Stimulated activated CD8-positive, alpha-beta memory T cell treated with anti-CD3 and anti-CD28 coated beads, Interleukin-15, amount 100 ng/mL, for 4 hours (primary cell): ENCODE measurements around the gene SNRNP70.
A peak's percentile ranks its signal among the peaks of the same experiment; 100 is the strongest.
"Not testable (repeated sequence)": the region's sequence is repeated elsewhere in the genome, so short reads cannot be mapped to it uniquely, and the experiment has no call there.

Experiments used
- DNase-seq, 2 donors: peaks; one replicate each; pipeline ENCODE4 v3.0.0-alpha.2; 2020; ENCODE audit warnings: low read depth in 2 of 2

Gene SNRNP70

GRCh38 chr19:49120325-49120683 lies 35.1 kb downstream of the SNRNP70 start:
- no peak for DNase-seq

- no peak for DNase-seq
Measured at GRCh38 chr19:49120868-49121267, 35.6 kb downstream of the SNRNP70 start.

DNA sequence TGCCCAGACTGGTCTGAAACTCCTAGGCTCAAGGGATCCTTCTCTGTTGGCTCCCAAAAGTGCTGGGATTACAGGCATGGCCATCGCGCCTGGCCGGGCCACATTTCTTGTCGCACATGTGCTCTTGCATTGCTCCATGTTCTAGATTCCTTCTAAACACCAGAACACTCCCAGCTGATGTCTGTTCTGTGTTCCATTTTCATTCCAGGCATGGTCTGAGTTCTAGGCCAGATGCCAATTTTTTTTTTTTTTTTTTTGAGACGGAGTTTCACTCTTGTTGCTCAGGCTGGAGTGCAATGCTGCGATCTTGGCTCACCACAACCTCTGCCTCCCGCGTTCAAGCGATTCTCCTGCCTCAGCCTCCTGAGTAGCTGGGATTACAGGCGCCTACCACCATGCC lies 36.6 kb downstream of the SNRNP70 start:
- not testable (repeated sequence) for DNase-seq

- DNase-seq, result not testable (repeated sequence)
Measured at GRCh38 chr19:49123285-49123684, 38.0 kb downstream of the SNRNP70 start.

- no peak for DNase-seq
Measured at GRCh38 chr19:49125025-49125731, 39.9 kb downstream of the SNRNP70 start.

DNA sequence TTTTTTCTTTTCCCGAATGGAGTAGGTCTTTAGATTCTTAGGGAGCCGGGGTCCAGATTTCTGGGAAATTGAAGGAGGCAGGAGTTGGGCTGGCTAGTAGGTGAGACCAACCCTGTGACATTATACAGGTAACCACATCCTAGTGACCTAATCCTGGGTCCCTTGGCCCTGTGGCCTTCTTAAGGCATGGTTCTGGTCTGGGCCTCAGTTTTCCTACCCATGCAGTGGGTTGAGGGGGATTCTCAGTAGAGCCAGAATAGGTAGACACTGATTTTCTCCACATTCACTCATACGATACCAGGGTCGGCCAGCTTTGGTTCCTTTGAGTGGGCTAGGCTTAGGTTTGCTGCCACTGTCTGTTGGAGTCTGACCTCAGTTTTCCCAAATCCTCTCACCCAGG lies 41.3 kb downstream of the SNRNP70 start:
- DNase-seq, result no peak

DNA sequence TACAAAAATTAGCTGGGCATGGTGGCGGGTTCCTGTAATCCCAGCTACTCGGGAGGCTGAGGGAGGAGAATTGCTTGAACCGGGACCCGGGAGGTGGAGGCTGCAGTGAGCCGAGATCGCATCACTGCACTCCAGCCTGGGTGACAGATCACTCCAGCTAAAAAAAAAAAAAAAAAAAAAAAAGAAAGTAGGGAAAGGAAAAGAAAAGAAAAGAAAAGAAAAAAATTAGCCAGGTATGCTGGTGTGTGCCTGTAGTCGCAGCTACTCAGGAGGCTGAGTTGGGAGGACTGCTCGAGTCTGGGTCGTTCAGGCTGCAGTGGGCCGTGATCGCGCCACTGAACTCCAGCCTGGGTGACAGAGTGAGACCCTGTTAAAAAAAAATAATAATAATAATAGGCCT lies 42.0 kb downstream of the SNRNP70 start:
- not testable (repeated sequence) for DNase-seq

GRCh38 chr19:49127674-49128544 lies 42.7 kb downstream of the SNRNP70 start:
- DNase-seq, result peak; percentile 84 to 85

- DNase-seq, result no peak
Measured at GRCh38 chr19:49128545-49129237, 43.4 kb downstream of the SNRNP70 start.

GRCh38 chr19:49129238-49129583 lies 44.0 kb downstream of the SNRNP70 start:
- no peak for DNase-seq

DNA sequence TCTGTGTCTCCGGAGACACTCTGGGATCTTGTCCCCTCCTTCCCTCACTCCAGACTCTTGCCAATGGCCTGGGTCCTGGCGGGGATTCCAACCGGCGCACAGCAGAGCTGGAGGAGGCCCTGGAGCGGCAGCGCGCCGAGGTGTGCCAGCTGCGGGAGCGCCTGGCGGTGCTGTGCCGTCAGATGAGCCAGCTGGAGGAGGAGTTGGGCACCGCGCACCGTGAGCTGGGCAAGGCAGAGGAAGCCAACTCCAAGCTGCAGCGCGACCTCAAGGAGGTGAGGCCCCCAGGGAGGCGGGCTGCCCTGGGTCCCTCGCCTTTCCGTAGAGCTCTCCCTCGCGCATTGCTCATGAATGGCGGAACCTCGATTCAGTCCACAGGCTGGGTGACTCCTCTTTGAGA lies 45.1 kb downstream of the SNRNP70 start:
- DNase-seq, result no peak

DNA sequence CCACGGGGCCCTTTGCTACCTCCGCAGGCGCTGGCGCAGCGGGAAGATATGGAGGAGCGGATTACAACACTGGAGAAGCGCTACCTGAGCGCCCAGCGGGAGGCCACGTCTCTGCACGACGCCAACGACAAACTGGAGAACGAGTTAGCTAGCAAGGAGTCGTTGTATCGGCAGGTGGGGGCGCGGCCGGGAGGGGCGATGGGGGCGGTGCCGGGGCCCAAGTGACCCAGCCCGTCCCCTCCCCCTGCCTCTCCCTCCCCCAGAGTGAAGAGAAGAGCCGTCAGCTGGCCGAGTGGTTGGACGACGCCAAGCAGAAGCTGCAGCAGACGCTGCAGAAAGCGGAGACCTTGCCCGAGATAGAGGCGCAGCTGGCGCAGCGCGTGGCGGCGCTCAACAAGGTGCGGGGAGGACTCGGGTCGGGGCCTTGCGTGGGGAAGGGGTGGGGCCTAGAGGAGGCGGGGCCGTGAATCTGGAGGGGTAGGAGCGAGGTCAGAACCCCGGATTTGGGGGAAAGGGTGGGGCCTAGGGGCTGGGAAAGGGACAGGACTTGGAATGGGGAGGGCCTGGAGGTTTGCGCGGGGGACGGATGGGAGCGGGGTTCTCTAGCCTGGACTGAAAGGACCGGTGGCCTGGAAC lies 47.8 kb downstream of the SNRNP70 start:
- no peak for DNase-seq

DNA sequence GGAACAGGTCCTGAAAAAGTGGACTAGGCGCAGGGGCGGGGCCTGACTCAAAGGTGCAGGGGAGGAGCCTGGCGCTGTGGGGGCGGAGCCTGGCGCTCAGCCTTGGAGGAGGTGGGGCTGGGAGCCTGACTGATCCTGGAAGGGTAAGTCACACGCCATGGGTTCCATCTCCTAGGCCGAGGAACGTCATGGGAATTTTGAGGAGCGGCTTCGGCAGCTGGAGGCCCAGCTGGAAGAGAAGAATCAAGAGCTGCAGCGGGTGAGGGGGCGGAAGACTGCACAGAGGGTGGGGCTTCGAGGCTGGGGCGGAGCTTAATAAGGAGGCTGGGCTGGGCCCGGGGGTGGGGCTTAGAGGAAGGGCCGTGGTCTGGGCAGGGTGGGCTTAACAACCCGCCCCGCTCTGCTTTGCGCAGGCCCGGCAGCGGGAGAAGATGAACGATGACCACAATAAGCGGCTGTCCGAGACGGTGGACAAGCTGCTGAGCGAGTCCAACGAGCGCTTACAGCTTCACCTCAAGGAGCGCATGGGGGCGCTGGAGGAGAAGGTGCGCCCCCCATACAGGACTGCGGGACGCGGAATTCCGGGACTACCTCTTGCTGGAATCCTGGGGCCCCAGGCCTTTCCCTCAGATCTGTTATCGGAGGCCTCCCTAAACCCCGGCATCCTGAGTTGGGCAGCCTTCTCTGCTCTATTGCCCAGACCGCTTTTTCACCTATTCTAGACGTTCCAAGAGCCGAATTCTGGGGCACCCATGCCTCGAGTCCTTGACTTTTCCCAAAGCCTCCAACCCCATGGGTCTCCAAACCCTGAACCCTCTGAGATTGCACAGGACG lies 48.6 kb downstream of the SNRNP70 start:
- no peak for DNase-seq

DNA sequence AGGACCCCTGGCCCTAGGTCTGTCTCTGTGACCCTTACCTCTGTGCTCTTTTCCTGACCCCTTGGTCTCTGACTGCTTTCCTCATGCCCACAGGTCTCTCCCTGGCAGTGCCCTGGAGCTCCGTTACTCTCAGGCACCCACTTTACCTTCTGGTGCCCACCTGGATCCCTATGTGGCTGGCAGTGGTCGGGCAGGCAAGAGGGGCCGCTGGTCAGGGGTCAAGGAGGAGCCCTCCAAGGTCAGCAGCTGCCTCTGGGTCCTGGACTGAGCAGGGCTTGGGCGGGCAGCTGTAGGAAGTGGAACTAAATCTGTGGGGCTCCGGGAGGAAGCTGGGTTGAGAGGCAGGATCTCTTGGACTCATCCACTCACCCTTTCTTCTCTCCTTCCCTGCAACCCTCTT lies 50.4 kb downstream of the SNRNP70 start:
- no peak for DNase-seq

DNA sequence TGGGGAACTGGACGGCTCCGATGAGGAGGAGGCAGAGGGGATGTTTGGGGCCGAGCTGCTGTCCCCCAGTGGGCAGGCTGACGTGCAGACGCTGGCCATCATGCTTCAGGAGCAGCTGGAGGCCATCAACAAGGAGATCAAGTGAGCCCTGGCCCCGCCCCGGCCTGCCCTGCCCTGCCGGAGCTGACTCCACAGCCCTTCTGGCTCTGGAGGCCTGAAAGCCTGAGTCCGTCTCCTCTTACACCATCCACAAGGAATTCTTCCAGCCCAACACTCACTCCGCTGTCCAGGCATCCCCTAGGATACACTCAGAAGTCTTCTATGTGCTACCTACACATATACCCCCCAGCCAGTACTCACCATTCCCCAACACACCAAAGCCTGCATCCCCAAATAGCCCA lies 51.5 kb downstream of the SNRNP70 start:
- no peak for DNase-seq

- no peak for DNase-seq
Measured at GRCh38 chr19:49140951-49141350, 55.7 kb downstream of the SNRNP70 start.

- no peak for DNase-seq
Measured at GRCh38 chr19:49141352-49141751, 56.1 kb downstream of the SNRNP70 start.

DNA sequence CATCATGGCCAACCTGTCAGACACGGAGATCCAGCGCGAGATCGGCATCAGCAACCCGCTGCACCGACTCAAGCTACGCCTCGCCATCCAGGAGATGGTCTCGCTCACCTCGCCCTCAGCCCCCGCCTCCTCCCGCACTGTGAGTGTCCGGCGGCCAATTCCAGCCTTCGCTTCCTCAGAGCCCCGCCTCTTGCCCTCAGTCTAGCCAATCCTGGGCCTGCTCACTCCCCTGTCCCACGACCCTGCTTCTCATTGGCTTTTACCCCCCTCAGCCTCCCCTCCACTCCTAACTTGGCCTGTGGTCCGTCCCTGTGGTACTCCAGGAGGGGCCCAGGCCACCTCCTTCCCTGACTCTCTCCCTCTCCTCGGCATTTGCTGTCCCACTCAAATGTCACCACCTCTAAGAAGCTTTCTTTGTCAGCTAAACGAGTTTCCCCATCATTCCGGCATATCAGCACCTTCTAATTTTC lies 57.6 kb downstream of the SNRNP70 start:
- DNase-seq, result no peak

DNA sequence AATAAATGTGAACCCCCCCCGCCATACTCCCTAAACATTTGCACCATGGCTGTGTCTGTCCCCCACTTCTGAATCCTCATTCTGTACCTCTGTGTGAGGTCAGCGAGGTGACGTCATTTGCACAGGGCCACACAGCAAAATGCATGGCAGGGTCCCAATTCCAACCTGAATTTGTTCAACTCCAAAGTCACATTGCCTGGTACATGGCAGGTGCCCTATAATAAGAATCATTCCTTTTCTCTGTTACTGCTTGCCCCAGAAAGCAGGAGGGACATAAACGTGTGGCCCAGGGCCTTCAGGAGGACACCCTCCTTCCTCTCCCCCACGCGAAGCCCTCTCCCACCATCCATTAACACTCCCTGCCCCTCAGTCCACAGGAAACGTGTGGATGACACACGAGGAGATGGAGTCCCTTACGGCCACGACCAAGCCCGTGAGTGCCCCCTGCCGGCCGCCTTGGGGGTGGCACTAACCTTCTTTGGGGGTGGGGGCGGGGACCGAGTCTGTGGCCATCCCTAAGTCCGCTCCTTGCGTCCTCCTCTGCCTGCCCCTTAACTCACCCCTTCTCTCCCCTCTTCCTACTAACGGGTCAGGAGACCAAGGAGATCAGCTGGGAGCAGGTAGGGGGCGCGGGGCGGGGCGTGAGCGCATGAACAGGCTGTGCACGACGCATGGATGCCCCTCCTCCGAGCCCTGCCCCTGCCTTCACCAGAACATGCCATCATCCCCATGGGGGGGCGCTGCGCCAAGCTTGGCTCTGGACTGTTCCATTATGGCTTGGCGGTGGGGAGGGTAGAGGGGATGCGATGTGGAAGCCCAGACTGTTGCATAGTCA lies 60.5 kb downstream of the SNRNP70 start:
- peak; percentile 38 to 49 for DNase-seq

DNA sequence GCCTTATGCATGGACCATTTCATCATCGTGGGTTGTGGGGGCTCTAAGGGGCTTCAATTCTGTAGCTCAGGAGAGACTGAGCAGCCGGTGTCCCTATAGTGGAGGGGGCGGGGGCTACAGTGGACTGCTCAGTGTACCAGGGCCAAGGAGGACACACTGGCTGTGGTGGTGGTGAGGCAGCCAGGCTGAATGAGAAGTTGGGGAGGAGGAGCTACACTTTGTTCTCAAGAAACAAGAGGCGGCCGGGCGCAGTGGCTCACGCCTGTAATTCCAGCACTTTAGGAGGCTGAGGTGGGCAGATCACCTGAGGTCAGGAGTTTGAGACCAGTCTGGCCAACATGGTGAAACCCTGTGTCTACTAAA lies 61.1 kb downstream of the SNRNP70 start:
- DNase-seq, result not testable (repeated sequence)
